MM.1S (cell line): Measurements from ENCODE around the gene MPP3.

ENCODE experiments used
- DNase-seq: peaks from one replicate; pipeline ENCODE4 v3.0.0-alpha.2; 2015
- H2AFZ ChIP-seq: fragments of 300-600 bp; sonication (generic); 2 replicates; pipeline ENCODE4 v1.6.0; 2016; ENCODE audit warnings: antibody characterized with exemption, low read length
- H3F3A ChIP-seq: fragments of 300-600 bp; sonication (generic); 2 replicates; pipeline ENCODE4 v1.6.1; 2016; ENCODE audit warnings: mild to moderate bottlenecking, antibody characterized with exemption, low read length, moderate library complexity, mixed read lengths; ENCODE audit not compliant: insufficient read depth
- H3K27ac ChIP-seq: fragments of 300-600 bp; sonication (generic); 2 replicates; pipeline ENCODE4 v1.5.1; 2016; ENCODE audit warnings: mild to moderate bottlenecking, low read length
- H3K27me3 ChIP-seq: fragments of 300-600 bp; sonication (generic); replicated peaks from 2 replicates; pipeline ENCODE4 v1.6.0; 2016; ENCODE audit warnings: low read length; ENCODE audit not compliant: insufficient read depth
- H3K36me3 ChIP-seq: fragments of 300-600 bp; sonication (generic); replicated peaks from 2 replicates; pipeline ENCODE4 v1.6.1; 2016; ENCODE audit warnings: mild to moderate bottlenecking, low read length, mixed read lengths; ENCODE audit not compliant: insufficient read depth
- H3K4me1 ChIP-seq: fragments of 300-600 bp; sonication (generic); 2 replicates; pipeline ENCODE4 v1.6.1; 2016; ENCODE audit warnings: low read length, mixed read lengths
- H3K4me2 ChIP-seq: fragments of 300-600 bp; sonication (generic); 2 replicates; pipeline ENCODE4 v1.6.0; 2016; ENCODE audit warnings: low read depth, low read length
- H3K4me3 ChIP-seq: fragments of 300-600 bp; sonication (generic); 2 replicates; pipeline ENCODE4 v1.5.1; 2016; ENCODE audit warnings: low read length, mixed read lengths
- H3K79me2 ChIP-seq: fragments of 300-600 bp; sonication (generic); 2 replicates; pipeline ENCODE4 v1.6.1; 2016; ENCODE audit warnings: mixed run types, low read length, mixed read lengths
- H3K9ac ChIP-seq: fragments of 300-600 bp; sonication (generic); 2 replicates; pipeline ENCODE4 v1.6.1; 2016; ENCODE audit warnings: low read length, mixed read lengths
- H3K9me2 ChIP-seq: fragments of 300-600 bp; sonication (generic); replicated peaks from 2 replicates; pipeline ENCODE4 v1.6.1; 2016; ENCODE audit warnings: mild to moderate bottlenecking, low read length, mixed read lengths; ENCODE audit not compliant: insufficient read depth
- H3K9me3 ChIP-seq: fragments of 300-600 bp; sonication (generic); replicated peaks from 2 replicates; pipeline ENCODE4 v1.6.1; 2016; ENCODE audit warnings: mild to moderate bottlenecking, low read length, mixed read lengths; ENCODE audit not compliant: insufficient read depth
- H4K20me1 ChIP-seq: fragments of 300-600 bp; sonication (generic); 2 replicates; pipeline ENCODE4 v1.6.1; 2016; ENCODE audit warnings: mild to moderate bottlenecking, low read length, moderate library complexity, mixed read lengths; ENCODE audit not compliant: insufficient read depth
- CTCF ChIP-seq: fragments of 300-600 bp; sonication (generic); IDR thresholded peaks from 2 replicates; pipeline ENCODE4 v1.5.1; 2016; ENCODE audit warnings: antibody characterized with exemption, low read length, mixed read lengths
- EZH2 ChIP-seq: fragments of 300-600 bp; sonication (generic); optimal IDR thresholded peaks from 2 replicates; pipeline ENCODE3; 2017; ENCODE audit warnings: low read depth, mild to moderate bottlenecking, antibody characterized with exemption, low read length, mixed read lengths
- EZH2phosphoT487 ChIP-seq: fragments of 300-600 bp; sonication (generic); IDR thresholded peaks from 2 replicates; pipeline ENCODE4 v1.6.1; 2018; ENCODE audit warnings: antibody characterized with exemption, low read length

The MPP3 gene

DNA sequence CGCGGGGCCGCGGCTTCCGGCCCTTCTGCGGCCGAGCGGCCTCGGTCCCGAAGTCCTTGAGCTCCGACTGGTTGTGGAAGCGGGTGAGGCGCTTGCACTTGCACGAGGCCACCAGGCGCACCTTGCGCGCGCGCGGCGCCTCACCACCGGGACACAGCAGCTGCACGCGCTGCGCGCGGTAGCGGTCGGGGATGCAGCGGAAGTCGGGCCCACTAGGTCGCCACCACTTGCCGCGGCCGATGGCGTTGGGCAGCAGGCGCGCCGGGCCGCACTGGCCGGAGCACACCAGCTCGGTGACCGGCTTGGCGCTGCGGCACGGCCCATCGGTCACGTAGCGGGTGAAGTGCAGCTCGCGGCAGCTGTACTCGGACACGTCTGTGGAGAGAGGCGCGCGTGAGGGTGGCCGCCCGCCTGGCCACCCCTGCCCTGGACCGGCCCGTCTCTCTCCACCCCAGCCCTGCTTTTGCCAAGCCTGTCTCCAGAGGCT is 77.5 kb downstream of the MPP3 start:
- Histone ChIP-seq H3K36me3 (no peaks in the 10 kb centered on the region), H3K4me3 (no peak overlapping the region), H3K27ac (no peak overlapping the region), H3K9me2 (no peaks in the 10 kb centered on the region), H3K9ac (no peak overlapping the region), H2AFZ (no peak overlapping the region), H3K27me3 (peaks cover 93% of the 10 kb centered on the region), H3K4me2 (no peak overlapping the region), H3K4me1 (no peaks in the 10 kb centered on the region), H3K79me2 (no peaks in the 10 kb centered on the region), H4K20me1 (no peaks in the 10 kb centered on the region), H3F3A (no peaks in the 10 kb centered on the region), H3K9me3 (no peaks in the 10 kb centered on the region)
- TF ChIP-seq EZH2 (no peak), CTCF (no peak), EZH2phosphoT487 (no peak)
- DNase-seq = no peak

DNA sequence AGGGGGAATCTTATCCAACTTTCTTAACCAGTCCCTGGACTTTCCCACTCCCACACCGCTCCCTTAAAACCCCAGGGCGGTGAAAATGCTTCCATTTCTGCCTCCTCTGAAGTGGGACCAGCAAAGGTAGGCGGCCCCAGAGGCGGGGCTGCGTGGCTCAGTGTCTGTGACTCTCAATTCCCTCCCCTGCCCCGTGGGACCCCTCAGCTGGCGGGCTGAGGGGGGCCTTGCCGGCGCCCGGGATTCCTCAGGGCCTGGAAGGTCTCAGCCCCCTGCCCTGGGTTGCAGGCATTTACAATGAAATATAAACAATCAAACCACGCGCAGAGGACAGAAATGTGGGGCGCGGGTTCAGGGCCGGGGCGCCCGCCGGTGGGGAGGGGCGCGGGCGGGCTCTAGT is 78.0 kb downstream of the MPP3 start:
- no peaks in the 10 kb centered on the region for H3K9me3 ChIP-seq
- no peak for TF ChIP-seq EZH2phosphoT487
- no peak for TF ChIP-seq EZH2
- TF ChIP-seq CTCF = no peak
- no peak overlapping the region for H3K27ac ChIP-seq
- H3F3A ChIP-seq = no peaks in the 10 kb centered on the region
- no peaks in the 10 kb centered on the region for H4K20me1 ChIP-seq
- DNase-seq = no peak
- H3K4me2 ChIP-seq = no peak overlapping the region
- H2AFZ ChIP-seq = no peak overlapping the region
- no peaks in the 10 kb centered on the region for H3K36me3 ChIP-seq
- H3K27me3 ChIP-seq = peaks cover 95% of the 10 kb centered on the region
- no peak overlapping the region for H3K9ac ChIP-seq
- H3K79me2 ChIP-seq = no peaks in the 10 kb centered on the region
- no peaks in the 10 kb centered on the region for H3K4me1 ChIP-seq
- no peaks in the 10 kb centered on the region for H3K9me2 ChIP-seq
- no peak overlapping the region for H3K4me3 ChIP-seq

GRCh38 chr17:43753493-43754129 is 79.3 kb downstream of the MPP3 start:
- Histone ChIP-seq H3K4me1 (no peaks in the 10 kb centered on the region), H3K9me3 (no peaks in the 10 kb centered on the region), H3K27me3 (peaks cover 93% of the 10 kb centered on the region), H3K9ac (no peak overlapping the region), H3F3A (no peaks in the 10 kb centered on the region), H3K36me3 (no peaks in the 10 kb centered on the region), H4K20me1 (no peaks in the 10 kb centered on the region), H3K4me2 (no peak overlapping the region), H3K27ac (no peak overlapping the region), H3K79me2 (no peaks in the 10 kb centered on the region), H3K9me2 (no peaks in the 10 kb centered on the region), H2AFZ (no peak overlapping the region), H3K4me3 (no peak overlapping the region)
- no peak for DNase-seq
- TF ChIP-seq EZH2phosphoT487 = no peak
- no peak for TF ChIP-seq EZH2
- no peak for TF ChIP-seq CTCF
